Measurements from ENCODE around the gene PTTG1IP2.

The PTTG1IP2 gene

GRCh38 chr7:90538405-90538804 lies 69.0 kb downstream of the PTTG1IP2 start:
- in situ Hi-C loops (cut with MboI; ENCODE audit: low pct_unique_long_range_greater_than_20kb, low sequenced_read_pairs, unreplicated experiment), result no loop called here
- no peak for TF ChIP-seq CTCF (IDR thresholded peaks at IDR 0.05; ENCODE audit: extremely low read depth, insufficient read depth, missing control alignments)
- no peak for DNase-seq (ENCODE audit: low spot score)

- no peak for TF ChIP-seq CTCF (IDR thresholded peaks at IDR 0.05; ENCODE audit: extremely low read depth, insufficient read depth, missing control alignments)
- in situ Hi-C loops (cut with MboI; ENCODE audit: low pct_unique_long_range_greater_than_20kb, low sequenced_read_pairs, unreplicated experiment), result no loop called here
- DNase-seq (ENCODE audit: low spot score), result no peak
These were observed 71.0 kb downstream of the PTTG1IP2 start for GRCh38 chr7:90540406-90540805.

- in situ Hi-C loops (cut with MboI; ENCODE audit: low pct_unique_long_range_greater_than_20kb, low sequenced_read_pairs, unreplicated experiment), result no loop called here
- no peak for TF ChIP-seq CTCF (IDR thresholded peaks at IDR 0.05; ENCODE audit: extremely low read depth, insufficient read depth, missing control alignments)
These were observed 81.6 kb downstream of the PTTG1IP2 start for GRCh38 chr7:90551036-90551435.

GRCh38 chr7:90552521-90552920 lies 83.1 kb downstream of the PTTG1IP2 start:
- no peak for TF ChIP-seq CTCF (IDR thresholded peaks at IDR 0.05; ENCODE audit: extremely low read depth, insufficient read depth, missing control alignments)
- DNase-seq (ENCODE audit: low spot score), result peak; percentile 23
- in situ Hi-C loops (cut with MboI; ENCODE audit: low pct_unique_long_range_greater_than_20kb, low sequenced_read_pairs, unreplicated experiment), result no loop called here

More at GRCh38 chr7:90551036-90551435, 81.6 kb downstream of the PTTG1IP2 start:
- no peak for DNase-seq (ENCODE audit: low spot score)

- no peak for DNase-seq (ENCODE audit: low spot score)
- in situ Hi-C loops (cut with MboI; ENCODE audit: low pct_unique_long_range_greater_than_20kb, low sequenced_read_pairs, unreplicated experiment), result no loop called here
- no peak for TF ChIP-seq CTCF (IDR thresholded peaks at IDR 0.05; ENCODE audit: extremely low read depth, insufficient read depth, missing control alignments)
These were observed 91.3 kb downstream of the PTTG1IP2 start for GRCh38 chr7:90560730-90561129.
